HG03066 (cell line): Measurements from ENCODE around the gene FOXO3B.
"Not testable (repeated sequence)": the region's sequence is repeated elsewhere in the genome, so short reads cannot be mapped to it uniquely, and the experiment has no call there.

ENCODE experiments used
- ATAC-seq: cut with Tn5 transposase; IDR thresholded peaks from one replicate; pipeline ENCODE4 v1.9.1; 2021; ENCODE audit warnings: low read depth; ENCODE audit not compliant: unreplicated experiment

The FOXO3B gene

DNA sequence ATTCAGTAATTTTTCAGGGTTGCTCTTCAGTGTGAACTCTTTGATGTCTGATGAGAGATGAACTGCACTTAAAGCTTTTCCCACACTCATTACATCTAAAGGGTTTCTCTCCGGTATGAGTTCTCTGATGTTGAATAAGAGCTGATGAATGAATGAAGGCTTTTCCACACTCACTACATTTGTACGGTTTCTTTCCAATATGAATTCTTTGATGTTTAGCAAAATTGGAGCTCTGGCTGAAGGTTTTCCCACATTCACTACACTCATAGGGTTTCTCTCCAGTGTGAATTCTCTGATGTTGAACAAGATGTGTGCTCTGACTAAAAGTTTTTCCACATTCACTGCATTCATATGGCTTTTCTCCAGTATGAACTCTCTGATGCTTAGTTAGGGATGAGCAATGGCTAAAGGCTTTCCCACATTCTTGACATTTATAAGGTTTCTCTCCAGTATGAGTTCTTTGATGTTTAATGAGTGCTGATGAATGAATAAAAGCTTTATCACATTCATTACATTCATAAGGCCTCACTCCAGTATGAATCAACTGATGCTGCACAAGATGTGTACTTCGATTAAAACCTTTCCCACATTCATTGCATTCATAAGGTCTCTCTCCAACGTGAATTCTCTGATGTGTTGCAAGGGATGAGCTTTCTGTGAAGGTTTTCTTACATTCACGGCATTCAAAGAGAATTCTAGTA lies 20.0 kb downstream of the FOXO3B start:
- ATAC-seq = not testable (repeated sequence)

DNA sequence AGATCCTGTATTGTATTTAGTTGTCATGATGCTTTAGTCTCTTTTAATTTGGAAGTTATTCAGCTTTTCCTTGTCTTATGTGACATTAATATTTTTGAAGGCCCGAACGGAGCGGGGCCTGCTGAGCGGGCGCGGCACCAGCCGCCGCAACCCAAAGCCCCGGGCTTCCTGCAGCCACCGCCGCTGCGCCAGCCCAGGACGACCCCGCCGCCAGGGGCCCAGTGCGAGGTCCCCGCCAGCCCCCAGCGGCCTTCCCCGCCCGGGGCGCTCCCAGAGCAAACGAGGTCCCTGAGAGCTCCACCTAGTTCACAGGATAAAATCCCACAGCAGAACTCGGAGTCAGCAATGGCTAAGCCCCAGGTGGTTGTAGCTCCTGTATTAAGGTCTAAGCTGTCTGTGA lies 32.0 kb downstream of the FOXO3B start:
- not testable (repeated sequence) for ATAC-seq

DNA sequence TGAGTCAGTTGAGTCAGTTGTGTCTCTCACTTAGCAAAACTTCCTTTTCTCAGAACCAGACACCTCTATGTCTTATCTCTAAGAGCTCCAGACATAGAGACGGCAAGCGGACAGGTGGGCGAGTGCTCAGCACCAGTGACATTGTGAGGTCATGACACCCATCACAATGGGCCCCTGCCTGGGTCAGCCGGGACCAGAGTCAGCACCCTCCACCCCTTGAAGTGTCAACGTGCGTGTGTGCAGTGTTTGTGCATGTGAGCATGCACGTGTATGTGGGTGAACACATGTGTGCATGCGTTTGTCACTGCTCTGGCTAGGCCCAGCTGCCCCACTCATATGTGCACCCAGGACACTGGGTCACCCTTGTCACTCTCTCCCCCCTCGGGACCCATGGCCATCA lies 37.8 kb downstream of the FOXO3B start, which contains the start of gene TBC1D28:
TBC1D28 (minus strand) TSS at position 101 of the 400 bp plus-strand sequence. CDS start 3,039 bp downstream, outside the sequence.
- not testable (repeated sequence) for ATAC-seq

DNA sequence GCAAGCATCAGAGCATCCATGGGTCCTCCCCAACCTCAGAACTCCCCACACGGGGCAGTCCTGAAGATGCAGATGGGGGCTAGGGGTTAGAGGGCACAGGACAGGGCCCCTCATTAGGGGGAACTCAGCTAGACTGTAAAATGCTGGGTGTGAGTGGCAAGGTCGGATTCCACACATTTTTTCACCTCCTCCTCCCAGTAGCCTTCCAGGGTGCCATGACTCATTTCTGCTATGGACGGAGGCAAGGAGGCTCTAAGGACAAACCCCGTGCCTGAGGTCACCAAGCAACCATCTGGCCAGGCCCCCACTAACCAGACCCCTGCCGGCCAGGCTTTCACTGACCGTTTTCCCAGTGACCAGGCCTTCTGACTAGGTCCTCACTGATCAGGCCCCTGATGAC lies 39.0 kb downstream of the FOXO3B start:
- ATAC-seq = not testable (repeated sequence)

DNA sequence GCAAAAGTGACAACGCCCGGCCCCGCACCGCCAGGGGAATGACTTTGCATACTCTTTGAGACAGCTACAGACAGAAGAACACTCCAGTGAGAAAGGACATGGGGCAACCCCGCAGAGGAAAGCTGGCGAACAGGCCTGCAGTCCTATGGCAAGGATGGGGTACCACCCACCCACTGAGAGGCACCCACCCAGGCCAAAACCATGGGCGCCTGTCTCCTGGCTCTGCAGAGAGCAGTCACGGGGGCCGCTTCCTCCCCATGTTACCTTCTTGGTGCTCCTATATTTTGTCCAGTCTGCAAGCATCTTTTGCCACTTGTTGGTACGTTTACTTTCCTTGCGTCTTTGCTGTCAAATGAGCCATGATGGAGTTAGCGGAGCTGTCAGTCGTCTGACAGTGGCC lies 43.8 kb downstream of the FOXO3B start:
- ATAC-seq = not testable (repeated sequence)

DNA sequence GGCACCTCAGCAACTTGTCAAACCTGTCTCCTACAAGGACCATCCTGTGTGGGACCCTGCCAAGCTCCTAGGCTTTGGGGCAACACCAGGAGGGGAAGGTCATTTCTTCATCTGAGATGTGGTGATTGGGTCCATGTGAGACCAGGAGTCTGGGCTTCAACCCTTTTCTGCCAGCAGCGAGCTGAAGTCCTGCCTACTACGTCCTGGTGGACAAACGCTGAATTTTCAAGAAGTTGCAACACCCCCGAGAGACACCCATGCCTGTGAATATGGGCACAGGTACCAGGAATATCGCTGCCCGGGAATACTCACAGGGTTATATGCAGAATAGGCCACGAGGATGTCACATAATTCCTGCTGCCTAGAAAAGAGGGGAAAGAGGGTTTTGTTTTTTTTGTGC lies 45.9 kb downstream of the FOXO3B start:
- not testable (repeated sequence) for ATAC-seq

DNA sequence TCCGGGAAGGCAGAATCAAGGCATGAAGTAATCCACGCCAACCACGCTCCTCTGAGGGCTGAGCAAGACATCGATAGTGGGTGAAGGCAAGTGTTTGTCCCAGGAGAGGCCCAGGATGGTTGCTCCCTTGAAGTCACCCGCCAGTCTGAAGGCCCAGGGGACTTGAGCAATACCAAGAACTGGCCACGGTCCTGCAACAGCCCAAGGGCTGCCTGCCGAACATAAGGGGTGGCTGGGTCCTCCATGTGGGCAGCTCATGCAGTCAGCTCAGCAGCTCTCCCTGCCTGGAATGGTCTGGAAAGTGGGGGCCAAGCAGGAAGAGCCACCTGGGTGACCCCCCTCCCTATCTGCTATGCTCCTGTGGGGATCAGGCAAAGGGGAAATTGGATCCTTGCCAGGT lies 46.3 kb downstream of the FOXO3B start:
- ATAC-seq = not testable (repeated sequence)

DNA sequence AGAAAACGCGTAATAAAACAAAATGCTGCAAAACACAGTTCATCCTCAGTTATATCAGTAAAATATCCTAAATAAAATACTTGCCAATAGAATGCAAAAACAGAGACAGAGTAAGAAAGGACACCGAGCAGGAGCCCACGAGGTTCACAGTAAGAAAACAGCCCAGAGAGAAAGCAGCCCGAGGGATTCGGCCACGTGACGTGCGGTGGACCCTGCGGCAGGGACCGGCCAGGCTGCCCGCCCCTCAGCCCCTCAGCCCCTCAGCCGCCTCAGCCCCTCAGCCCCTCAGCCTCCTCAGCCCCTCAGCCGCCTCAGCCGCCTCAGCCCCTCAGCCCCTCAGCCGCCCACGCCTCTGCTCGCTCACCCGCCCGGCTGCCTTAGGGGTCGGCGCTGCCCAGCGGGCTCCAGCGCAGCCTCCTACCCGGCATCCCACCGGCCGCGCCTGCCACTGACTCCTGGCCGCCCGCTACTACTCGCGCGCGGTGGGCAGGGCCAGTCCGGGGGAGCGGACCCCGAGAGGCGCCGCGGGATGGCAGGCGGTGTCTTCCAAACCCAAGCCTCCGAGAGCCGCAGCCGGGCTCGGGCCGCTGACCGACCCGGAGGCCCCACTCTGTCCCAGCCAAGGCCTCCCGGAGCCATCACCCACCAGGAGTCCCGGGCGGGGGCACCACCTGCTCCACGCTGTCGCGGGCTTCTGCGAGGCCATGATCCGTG lies 47.4 kb downstream of the FOXO3B start:
- not testable (repeated sequence) for ATAC-seq
